MM.1S (cell line): ENCODE data around the gene LYRM4.

ENCODE experiments used
- DNase-seq: peaks from one replicate; pipeline ENCODE4 v3.0.0-alpha.2; 2015
- H2AFZ ChIP-seq: fragments of 300-600 bp; sonication (generic); 2 replicates; pipeline ENCODE4 v1.6.0; 2016; ENCODE audit warnings: antibody characterized with exemption, low read length
- H3F3A ChIP-seq: fragments of 300-600 bp; sonication (generic); 2 replicates; pipeline ENCODE4 v1.6.1; 2016; ENCODE audit warnings: mild to moderate bottlenecking, antibody characterized with exemption, low read length, moderate library complexity, mixed read lengths; ENCODE audit not compliant: insufficient read depth
- H3K27ac ChIP-seq: fragments of 300-600 bp; sonication (generic); 2 replicates; pipeline ENCODE4 v1.5.1; 2016; ENCODE audit warnings: mild to moderate bottlenecking, low read length
- H3K27me3 ChIP-seq: fragments of 300-600 bp; sonication (generic); replicated peaks from 2 replicates; pipeline ENCODE4 v1.6.0; 2016; ENCODE audit warnings: low read length; ENCODE audit not compliant: insufficient read depth
- H3K36me3 ChIP-seq: fragments of 300-600 bp; sonication (generic); replicated peaks from 2 replicates; pipeline ENCODE4 v1.6.1; 2016; ENCODE audit warnings: mild to moderate bottlenecking, low read length, mixed read lengths; ENCODE audit not compliant: insufficient read depth
- H3K4me1 ChIP-seq: fragments of 300-600 bp; sonication (generic); 2 replicates; pipeline ENCODE4 v1.6.1; 2016; ENCODE audit warnings: low read length, mixed read lengths
- H3K4me2 ChIP-seq: fragments of 300-600 bp; sonication (generic); 2 replicates; pipeline ENCODE4 v1.6.0; 2016; ENCODE audit warnings: low read depth, low read length
- H3K4me3 ChIP-seq: fragments of 300-600 bp; sonication (generic); 2 replicates; pipeline ENCODE4 v1.5.1; 2016; ENCODE audit warnings: low read length, mixed read lengths
- H3K79me2 ChIP-seq: fragments of 300-600 bp; sonication (generic); 2 replicates; pipeline ENCODE4 v1.6.1; 2016; ENCODE audit warnings: mixed run types, low read length, mixed read lengths
- H3K9ac ChIP-seq: fragments of 300-600 bp; sonication (generic); 2 replicates; pipeline ENCODE4 v1.6.1; 2016; ENCODE audit warnings: low read length, mixed read lengths
- H3K9me2 ChIP-seq: fragments of 300-600 bp; sonication (generic); replicated peaks from 2 replicates; pipeline ENCODE4 v1.6.1; 2016; ENCODE audit warnings: mild to moderate bottlenecking, low read length, mixed read lengths; ENCODE audit not compliant: insufficient read depth
- H3K9me3 ChIP-seq: fragments of 300-600 bp; sonication (generic); replicated peaks from 2 replicates; pipeline ENCODE4 v1.6.1; 2016; ENCODE audit warnings: mild to moderate bottlenecking, low read length, mixed read lengths; ENCODE audit not compliant: insufficient read depth
- H4K20me1 ChIP-seq: fragments of 300-600 bp; sonication (generic); 2 replicates; pipeline ENCODE4 v1.6.1; 2016; ENCODE audit warnings: mild to moderate bottlenecking, low read length, moderate library complexity, mixed read lengths; ENCODE audit not compliant: insufficient read depth
- CTCF ChIP-seq: fragments of 300-600 bp; sonication (generic); IDR thresholded peaks from 2 replicates; pipeline ENCODE4 v1.5.1; 2016; ENCODE audit warnings: antibody characterized with exemption, low read length, mixed read lengths
- EZH2 ChIP-seq: fragments of 300-600 bp; sonication (generic); optimal IDR thresholded peaks from 2 replicates; pipeline ENCODE3; 2017; ENCODE audit warnings: low read depth, mild to moderate bottlenecking, antibody characterized with exemption, low read length, mixed read lengths
- EZH2phosphoT487 ChIP-seq: fragments of 300-600 bp; sonication (generic); IDR thresholded peaks from 2 replicates; pipeline ENCODE4 v1.6.1; 2018; ENCODE audit warnings: antibody characterized with exemption, low read length

LYRM4 gene

GRCh38 chr6:5214570-5215052 is 46.1 kb downstream of the LYRM4 start:
- TF ChIP-seq EZH2, result no peak
- TF ChIP-seq CTCF, result peak; percentile 27

GRCh38 chr6:5213836-5214235 is 46.9 kb downstream of the LYRM4 start:
- no peaks in the 10 kb centered on the region for H3K36me3 ChIP-seq
- H3F3A ChIP-seq, result no peaks in the 10 kb centered on the region
- TF ChIP-seq EZH2 (no peak), EZH2phosphoT487 (no peak), CTCF (no peak)

More at GRCh38 chr6:5214570-5215052, 46.1 kb downstream of the LYRM4 start:
- no peak overlapping the region for H2AFZ ChIP-seq
- H3K9me3 ChIP-seq, result no peaks in the 10 kb centered on the region
- no peaks in the 10 kb centered on the region for H3K27me3 ChIP-seq
- no peaks in the 10 kb centered on the region for H3K79me2 ChIP-seq
- H4K20me1 ChIP-seq, result no peaks in the 10 kb centered on the region
- no peaks in the 10 kb centered on the region for H3F3A ChIP-seq
- H3K4me1 ChIP-seq, result peaks cover 9% of the 10 kb centered on the region; the same call in 1 of the 2 replicates
- no peaks in the 10 kb centered on the region for H3K36me3 ChIP-seq
- no peak overlapping the region for H3K4me3 ChIP-seq
- no peak overlapping the region for H3K27ac ChIP-seq
- no peak for DNase-seq
- H3K9ac ChIP-seq, result no peak overlapping the region
- no peak overlapping the region for H3K4me2 ChIP-seq
- no peaks in the 10 kb centered on the region for H3K9me2 ChIP-seq

GRCh38 chr6:5211492-5211891 is 49.3 kb downstream of the LYRM4 start:
- no peak overlapping the region for H3K4me3 ChIP-seq
- no peak overlapping the region for H3K27ac ChIP-seq
- H3K27me3 ChIP-seq, result no peaks in the 10 kb centered on the region
- no peak overlapping the region for H3K4me2 ChIP-seq
- H4K20me1 ChIP-seq, result no peaks in the 10 kb centered on the region
- no peaks in the 10 kb centered on the region for H3K36me3 ChIP-seq
- no peak for TF ChIP-seq CTCF
- no peak for TF ChIP-seq EZH2
- no peak for TF ChIP-seq EZH2phosphoT487
- H3K79me2 ChIP-seq, result no peaks in the 10 kb centered on the region
- no peaks in the 10 kb centered on the region for H3F3A ChIP-seq
- H3K9me3 ChIP-seq, result no peaks in the 10 kb centered on the region
- H2AFZ ChIP-seq, result no peak overlapping the region
- no peaks in the 10 kb centered on the region for H3K9me2 ChIP-seq
- peaks cover 9% of the 10 kb centered on the region; the same call in 1 of the 2 replicates for H3K4me1 ChIP-seq
- no peak for DNase-seq
- no peak overlapping the region for H3K9ac ChIP-seq

More at GRCh38 chr6:5213836-5214235, 46.9 kb downstream of the LYRM4 start:
- no peaks in the 10 kb centered on the region for H4K20me1 ChIP-seq
- H3K79me2 ChIP-seq, result no peaks in the 10 kb centered on the region
- no peaks in the 10 kb centered on the region for H3K9me3 ChIP-seq
- no peaks in the 10 kb centered on the region for H3K27me3 ChIP-seq
- no peak overlapping the region for H3K27ac ChIP-seq
- no peak overlapping the region for H3K4me2 ChIP-seq
- peaks cover 9% of the 10 kb centered on the region; the same call in 1 of the 2 replicates for H3K4me1 ChIP-seq
- no peaks in the 10 kb centered on the region for H3K9me2 ChIP-seq
- DNase-seq, result no peak
- no peak overlapping the region for H3K9ac ChIP-seq
- H2AFZ ChIP-seq, result no peak overlapping the region
- no peak overlapping the region for H3K4me3 ChIP-seq
